Esophagus squamous epithelium (tissue), 5 donors: ENCODE data around the gene MEGF10. TPM values are rescaled to one million over a fixed set of nuclear protein-coding genes. Genes with fewer than 3 reads are reported as not detected.

Source experiments
- DNase-seq: peaks from one replicate; lab custom pipeline; 2025; lab: John Stamatoyannopoulos, UW
- H3K27ac ChIP-seq, 4 donors: fragments of 200-600 bp; sonication (generic); one replicate each; pipeline ENCODE4 v1.5.1; 2016 to 2019; ENCODE audit warnings: mild to moderate bottlenecking in 1 of 4
- H3K27me3 ChIP-seq, 4 donors: fragments of 200-600 bp; sonication (generic); 1 replicate in 3 of 4; 2 replicates in 1 of 4; pipeline versions ENCODE4 v1.5.1 to v1.6.0; 2017 to 2021; ENCODE audit warnings: antibody characterized with exemption in 1 of 4
- H3K36me3 ChIP-seq, 3 donors: fragments of 200-600 bp; sonication (generic); one replicate each; pipeline ENCODE4 v1.5.1; 2016 to 2019
- H3K4me1 ChIP-seq, 3 donors: fragments of 200-600 bp; sonication (generic); one replicate each; pipeline ENCODE4 v1.5.1; 2017 to 2019
- H3K4me3 ChIP-seq, 4 donors: fragments of 200-600 bp; sonication (generic); 1 replicate in 3 of 4; 2 replicates in 1 of 4; pipeline ENCODE4 v1.5.1; 2016 to 2019; ENCODE audit warnings: mild to moderate bottlenecking in 2 of 4, moderate library complexity in 1 of 4
- H3K9me3 ChIP-seq, 3 donors: fragments of 200-600 bp; sonication (generic); one replicate each; pipeline ENCODE4 v1.5.1; 2016 to 2019
- POLR2A ChIP-seq, 4 donors: fragments of 450-650 bp; IDR thresholded peaks; one replicate each; pipeline ENCODE4 v1.6.1; 2017; ENCODE audit warnings: antibody characterized with exemption in 4 of 4, mild to moderate bottlenecking in 4 of 4, moderate library complexity in 3 of 4
- WGBS, 2 donors: methylation state at CpG; one replicate each; pipeline ENCODE4 v1.1.5; 2018; 5-methylcytosine and 5-hydroxymethylcytosine counted together
- intact Hi-C: fragments of 100-400 bp; cut with DNase I; formaldehyde crosslinking; loops from one replicate; pipeline ENCODE4 v1.15.0; 2022
- total RNA-seq, 4 donors: library from RNA; depleted of rRNA; stranded (reverse); fragments of >200 nt; gene quantifications; one replicate each; pipeline ENCODE4 v1.1.0, GENCODE V29; 2016
- TF ChIP-seq, protein P1 (sequence below), 6 experiments: fragments of 450-650 bp in 4 of 6; fragments of 200-600 bp in 2 of 6; sonication (generic) in 2 of 6; IDR thresholded peaks; one replicate each; pipeline ENCODE4 v1.5.1; 2016 to 2019; ENCODE audit warnings: antibody characterized with exemption in 6 of 6, mild to moderate bottlenecking in 4 of 6, moderate library complexity in 4 of 6
- donor health status: DM: yes; HTN: yes; CAD: no.

The MEGF10 gene
- total RNA-seq, 4 donors from 2014 or later: 1.1 TPM; not detected in 3

- WGBS, 2 donors: 66 to 69% methylated on average over 6 of the region's 6 CpGs
- Histone ChIP-seq H3K9me3 (no peaks in the 10 kb centered on the region), H3K27me3 (peaks cover 0 to 7% (median 0%) of the 10 kb centered on the region in 4 donors), H3K27ac (no peak overlapping the region), H3K4me1 (no peaks in the 10 kb centered on the region), H3K4me3 (no peak overlapping the region), H3K36me3 (no peaks in the 10 kb centered on the region)
- no peak for DNase-seq
- intact Hi-C loops: no loop called here
- no peak for TF ChIP-seq POLR2A (IDR thresholded peaks at IDR 0.05)
- TF ChIP-seq, protein P1, sequence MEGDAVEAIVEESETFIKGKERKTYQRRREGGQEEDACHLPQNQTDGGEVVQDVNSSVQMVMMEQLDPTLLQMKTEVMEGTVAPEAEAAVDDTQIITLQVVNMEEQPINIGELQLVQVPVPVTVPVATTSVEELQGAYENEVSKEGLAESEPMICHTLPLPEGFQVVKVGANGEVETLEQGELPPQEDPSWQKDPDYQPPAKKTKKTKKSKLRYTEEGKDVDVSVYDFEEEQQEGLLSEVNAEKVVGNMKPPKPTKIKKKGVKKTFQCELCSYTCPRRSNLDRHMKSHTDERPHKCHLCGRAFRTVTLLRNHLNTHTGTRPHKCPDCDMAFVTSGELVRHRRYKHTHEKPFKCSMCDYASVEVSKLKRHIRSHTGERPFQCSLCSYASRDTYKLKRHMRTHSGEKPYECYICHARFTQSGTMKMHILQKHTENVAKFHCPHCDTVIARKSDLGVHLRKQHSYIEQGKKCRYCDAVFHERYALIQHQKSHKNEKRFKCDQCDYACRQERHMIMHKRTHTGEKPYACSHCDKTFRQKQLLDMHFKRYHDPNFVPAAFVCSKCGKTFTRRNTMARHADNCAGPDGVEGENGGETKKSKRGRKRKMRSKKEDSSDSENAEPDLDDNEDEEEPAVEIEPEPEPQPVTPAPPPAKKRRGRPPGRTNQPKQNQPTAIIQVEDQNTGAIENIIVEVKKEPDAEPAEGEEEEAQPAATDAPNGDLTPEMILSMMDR (IDR thresholded peaks at IDR 0.05): no peak
Observed at GRCh38 chr5:127373858-127374491, 83.4 kb downstream of the MEGF10 start.

GRCh38 chr5:127375124-127375523 lies 84.5 kb downstream of the MEGF10 start:
- DNase-seq: no peak
- intact Hi-C loops: no loop called here
- TF ChIP-seq, protein P1 (IDR thresholded peaks at IDR 0.05): no peak
- TF ChIP-seq POLR2A (IDR thresholded peaks at IDR 0.05): no peak
- H3K4me3 ChIP-seq: no peak overlapping the region
- no peaks in the 10 kb centered on the region for H3K36me3 ChIP-seq
- H3K9me3 ChIP-seq: no peaks in the 10 kb centered on the region
- H3K27ac ChIP-seq: no peak overlapping the region
- no peaks in the 10 kb centered on the region for H3K4me1 ChIP-seq
- H3K27me3 ChIP-seq: peaks cover 0 to 7% (median 0%) of the 10 kb centered on the region in 4 donors

- WGBS, 2 donors: 86 to 90% methylated on average over 1 of the region's 1 CpG
- Histone ChIP-seq H3K4me1 (no peaks in the 10 kb centered on the region), H3K27me3 (peaks cover 0 to 7% (median 0%) of the 10 kb centered on the region in 4 donors), H3K4me3 (no peak overlapping the region), H3K27ac (no peak overlapping the region), H3K36me3 (no peaks in the 10 kb centered on the region), H3K9me3 (no peaks in the 10 kb centered on the region)
- intact Hi-C loops: no loop called here
- no peak for TF ChIP-seq POLR2A (IDR thresholded peaks at IDR 0.05)
- TF ChIP-seq, protein P1 (IDR thresholded peaks at IDR 0.05): no peak
- DNase-seq: no peak
Observed at GRCh38 chr5:127375544-127376091, 85.0 kb downstream of the MEGF10 start.

GRCh38 chr5:127377651-127378050 lies 87.1 kb downstream of the MEGF10 start:
- no peak for DNase-seq

DNA sequence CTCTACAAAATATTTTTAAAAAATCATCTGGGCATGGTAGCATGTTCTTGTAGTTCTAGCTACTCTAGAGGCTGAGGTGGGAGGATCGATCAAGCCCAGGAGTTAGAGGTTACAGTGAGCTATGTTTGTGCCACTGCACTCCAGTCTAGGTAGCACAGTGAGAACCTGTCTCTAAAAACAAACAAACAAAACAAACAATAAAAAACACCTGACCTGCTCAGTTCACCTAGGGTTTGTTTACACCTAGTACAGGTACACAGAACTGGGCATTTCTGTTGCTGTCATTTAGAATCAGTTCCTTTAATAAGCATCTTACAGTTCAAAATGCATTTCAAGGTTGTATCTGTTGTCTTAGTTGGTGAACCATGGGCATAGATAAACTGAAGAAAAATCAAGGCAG lies 95.3 kb downstream of the MEGF10 start:
- H3K4me1 ChIP-seq: no peaks in the 10 kb centered on the region
- WGBS, 2 donors: 88 to 100% methylated on average over 1 of the region's 1 CpG
- no peak for DNase-seq
- no peak for TF ChIP-seq POLR2A (IDR thresholded peaks at IDR 0.05)
- TF ChIP-seq, protein P1 (IDR thresholded peaks at IDR 0.05): no peak
- no peak overlapping the region for H3K4me3 ChIP-seq
- H3K36me3 ChIP-seq: no peaks in the 10 kb centered on the region
- H3K9me3 ChIP-seq: no peaks in the 10 kb centered on the region
- no peaks in the 10 kb centered on the region for H3K27me3 ChIP-seq
- intact Hi-C loops: no loop called here
- no peak overlapping the region for H3K27ac ChIP-seq

More at GRCh38 chr5:127377651-127378050, 87.1 kb downstream of the MEGF10 start:
- 90 to 95% methylated on average over 8 of the region's 8 CpGs for WGBS, 2 donors
- H3K27me3 ChIP-seq: peaks cover 0 to 7% (median 0%) of the 10 kb centered on the region in 4 donors
- TF ChIP-seq, protein P1 (IDR thresholded peaks at IDR 0.05): no peak
- no peak for TF ChIP-seq POLR2A (IDR thresholded peaks at IDR 0.05)
- H3K4me1 ChIP-seq: no peaks in the 10 kb centered on the region
- no peak overlapping the region for H3K27ac ChIP-seq
- no peaks in the 10 kb centered on the region for H3K9me3 ChIP-seq
- intact Hi-C loops: no loop called here
- H3K36me3 ChIP-seq: no peaks in the 10 kb centered on the region
- no peak overlapping the region for H3K4me3 ChIP-seq
